Fibroblast of pulmonary artery (primary cell): ENCODE measurements around the gene IKBKG.
"Not testable (repeated sequence)": the region's sequence is repeated elsewhere in the genome, so short reads cannot be mapped to it uniquely, and the experiment has no call there.

ENCODE experiments used
- DNase-seq: peaks from one replicate; pipeline ENCODE4 v3.0.0-alpha.2; 2010; ENCODE audit warnings: low read depth
- H3K4me3 ChIP-seq: replicated peaks from 2 replicates; pipeline ENCODE4 v1.5.1; 2011; ENCODE audit warnings: low read depth, mild to moderate bottlenecking, control low read depth, low read length, moderate library complexity
- CTCF ChIP-seq: IDR thresholded peaks from 2 replicates; pipeline ENCODE4 v1.5.1; 2011; ENCODE audit warnings: mild to moderate bottlenecking, control low read depth, low read length, inconsistent platforms; ENCODE audit errors: missing control alignments

The IKBKG gene

GRCh38 chrX:154535892-154536291, 11.5 kb upstream of the IKBKG start:
- no peak overlapping the region for H3K4me3 ChIP-seq
- DNase-seq: no peak
- TF ChIP-seq CTCF: no peak

GRCh38 chrX:154539077-154539476, 8.3 kb upstream of the IKBKG start:
- H3K4me3 ChIP-seq: no peak overlapping the region
- TF ChIP-seq CTCF: no peak
- DNase-seq: no peak

- not testable (repeated sequence) for DNase-seq, H3K4me3 ChIP-seq
Observed at GRCh38 chrX:154540365-154540764, 7.1 kb upstream of the IKBKG start.

GRCh38 chrX:154540897-154541535, 6.4 kb upstream of the IKBKG start:
- no peak overlapping the region for H3K4me3 ChIP-seq
- TF ChIP-seq CTCF: no peak
- no peak for DNase-seq

GRCh38 chrX:154541589-154541895, 5.9 kb upstream of the IKBKG start:
- DNase-seq: no peak
- H3K4me3 ChIP-seq: no peak overlapping the region
- TF ChIP-seq CTCF: no peak

GRCh38 chrX:154541896-154542722, 5.3 kb upstream of the IKBKG start:
- TF ChIP-seq CTCF: no peak
- no peak overlapping the region for H3K4me3 ChIP-seq
- peak; percentile 95 for DNase-seq

- TF ChIP-seq CTCF: no peak
- DNase-seq: no peak
- no peak overlapping the region for H3K4me3 ChIP-seq
Observed at GRCh38 chrX:154542723-154543424, 4.5 kb upstream of the IKBKG start.
